Uterus (tissue), 2 donors: ENCODE measurements around the gene AP3D1.

Experiments
- POLR2A ChIP-seq, 2 donors: fragments of 450-650 bp; IDR thresholded peaks; one replicate each; pipeline ENCODE4 v1.6.1; 2016; ENCODE audit warnings: antibody characterized with exemption in 2 of 2, mild to moderate bottlenecking in 1 of 2, moderate library complexity in 1 of 2
- TF ChIP-seq, protein P1 (sequence below), 4 experiments: fragments of 200-600 bp in 2 of 4; fragments of 450-650 bp in 2 of 4; sonication (generic) in 2 of 4; IDR thresholded peaks; one replicate each; pipeline ENCODE4 v1.5.1; 2016 to 2019; ENCODE audit warnings: antibody characterized with exemption in 4 of 4, mild to moderate bottlenecking in 2 of 4, moderate library complexity in 1 of 4

GRCh38 chr19:2194513-2195078 lies 43.2 kb upstream of the AP3D1 start:
- TF ChIP-seq, protein P1, sequence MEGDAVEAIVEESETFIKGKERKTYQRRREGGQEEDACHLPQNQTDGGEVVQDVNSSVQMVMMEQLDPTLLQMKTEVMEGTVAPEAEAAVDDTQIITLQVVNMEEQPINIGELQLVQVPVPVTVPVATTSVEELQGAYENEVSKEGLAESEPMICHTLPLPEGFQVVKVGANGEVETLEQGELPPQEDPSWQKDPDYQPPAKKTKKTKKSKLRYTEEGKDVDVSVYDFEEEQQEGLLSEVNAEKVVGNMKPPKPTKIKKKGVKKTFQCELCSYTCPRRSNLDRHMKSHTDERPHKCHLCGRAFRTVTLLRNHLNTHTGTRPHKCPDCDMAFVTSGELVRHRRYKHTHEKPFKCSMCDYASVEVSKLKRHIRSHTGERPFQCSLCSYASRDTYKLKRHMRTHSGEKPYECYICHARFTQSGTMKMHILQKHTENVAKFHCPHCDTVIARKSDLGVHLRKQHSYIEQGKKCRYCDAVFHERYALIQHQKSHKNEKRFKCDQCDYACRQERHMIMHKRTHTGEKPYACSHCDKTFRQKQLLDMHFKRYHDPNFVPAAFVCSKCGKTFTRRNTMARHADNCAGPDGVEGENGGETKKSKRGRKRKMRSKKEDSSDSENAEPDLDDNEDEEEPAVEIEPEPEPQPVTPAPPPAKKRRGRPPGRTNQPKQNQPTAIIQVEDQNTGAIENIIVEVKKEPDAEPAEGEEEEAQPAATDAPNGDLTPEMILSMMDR (IDR thresholded peaks at IDR 0.05) = no peak
- TF ChIP-seq POLR2A (IDR thresholded peaks at IDR 0.05) = no peak
